Measurements from ENCODE around the gene IFT80.

IFT80 gene

GRCh38 chr3:160399125-160400029 lies at the start of gene IFT80, which contains the start of gene SMC4:
Gene IFT80 (minus strand): TSS chr3:160399225. CDS start chr3:160384600, 14,625 bp downstream.
Gene SMC4 (plus strand): TSS chr3:160399650. CDS start chr3:160400827, 1,177 bp downstream.
- DNase-seq (ENCODE audit: low read depth, low spot score), result peak; percentile 87

- no peak for DNase-seq (ENCODE audit: low read depth, low spot score)
Measured at GRCh38 chr3:160447544-160447943, 48.5 kb upstream of the IFT80 start.

- no peak for DNase-seq (ENCODE audit: low read depth, low spot score)
Measured at GRCh38 chr3:160446522-160447056, 47.6 kb upstream of the IFT80 start.

GRCh38 chr3:160445854-160446253 lies 46.8 kb upstream of the IFT80 start:
- no peak for DNase-seq (ENCODE audit: low read depth, low spot score)

- no peak for DNase-seq (ENCODE audit: low read depth, low spot score)
Measured at GRCh38 chr3:160444411-160444810, 45.4 kb upstream of the IFT80 start.

- no peak for DNase-seq (ENCODE audit: low read depth, low spot score)
Measured at GRCh38 chr3:160440687-160441086, 41.7 kb upstream of the IFT80 start.

GRCh38 chr3:160437083-160437455 lies 38.0 kb upstream of the IFT80 start:
- DNase-seq (ENCODE audit: low read depth, low spot score), result no peak

GRCh38 chr3:160435747-160436146 lies 36.7 kb upstream of the IFT80 start:
- no peak for DNase-seq (ENCODE audit: low read depth, low spot score)

- no peak for DNase-seq (ENCODE audit: low read depth, low spot score)
Measured at GRCh38 chr3:160435095-160435494, 36.1 kb upstream of the IFT80 start.

GRCh38 chr3:160434071-160434470 lies 35.0 kb upstream of the IFT80 start:
- DNase-seq (ENCODE audit: low read depth, low spot score), result no peak

- no peak for DNase-seq (ENCODE audit: low read depth, low spot score)
Measured at GRCh38 chr3:160427832-160428424, 28.9 kb upstream of the IFT80 start.

- no peak for DNase-seq (ENCODE audit: low read depth, low spot score)
Measured at GRCh38 chr3:160417311-160417710, 18.3 kb upstream of the IFT80 start.

- peak; percentile 25 for DNase-seq (ENCODE audit: low read depth, low spot score)
Measured at GRCh38 chr3:160413613-160414248, 14.7 kb upstream of the IFT80 start.

GRCh38 chr3:160412477-160412876 lies 13.5 kb upstream of the IFT80 start:
- no peak for DNase-seq (ENCODE audit: low read depth, low spot score)

GRCh38 chr3:160409812-160410610 lies 11.0 kb upstream of the IFT80 start:
- DNase-seq (ENCODE audit: low read depth, low spot score), result no peak

- no peak for DNase-seq (ENCODE audit: low read depth, low spot score)
Measured at GRCh38 chr3:160403796-160404470, 4.9 kb upstream of the IFT80 start.

- no peak for DNase-seq (ENCODE audit: low read depth, low spot score)
Measured at GRCh38 chr3:160403028-160403545, 4.1 kb upstream of the IFT80 start.

GRCh38 chr3:160402221-160403027 lies 3.4 kb upstream of the IFT80 start:
- no peak for DNase-seq (ENCODE audit: low read depth, low spot score)

- DNase-seq (ENCODE audit: low read depth, low spot score), result no peak
Measured at GRCh38 chr3:160401291-160402095, 2.5 kb upstream of the IFT80 start.
